ENCODE results near the gene FIGNL1. TPM values are rescaled to one million over a fixed set of nuclear protein-coding genes. Genes with fewer than 3 reads are reported as not detected.

The FIGNL1 gene
- total RNA-seq = 20.7 and 36.1 TPM in 2 replicates

DNA sequence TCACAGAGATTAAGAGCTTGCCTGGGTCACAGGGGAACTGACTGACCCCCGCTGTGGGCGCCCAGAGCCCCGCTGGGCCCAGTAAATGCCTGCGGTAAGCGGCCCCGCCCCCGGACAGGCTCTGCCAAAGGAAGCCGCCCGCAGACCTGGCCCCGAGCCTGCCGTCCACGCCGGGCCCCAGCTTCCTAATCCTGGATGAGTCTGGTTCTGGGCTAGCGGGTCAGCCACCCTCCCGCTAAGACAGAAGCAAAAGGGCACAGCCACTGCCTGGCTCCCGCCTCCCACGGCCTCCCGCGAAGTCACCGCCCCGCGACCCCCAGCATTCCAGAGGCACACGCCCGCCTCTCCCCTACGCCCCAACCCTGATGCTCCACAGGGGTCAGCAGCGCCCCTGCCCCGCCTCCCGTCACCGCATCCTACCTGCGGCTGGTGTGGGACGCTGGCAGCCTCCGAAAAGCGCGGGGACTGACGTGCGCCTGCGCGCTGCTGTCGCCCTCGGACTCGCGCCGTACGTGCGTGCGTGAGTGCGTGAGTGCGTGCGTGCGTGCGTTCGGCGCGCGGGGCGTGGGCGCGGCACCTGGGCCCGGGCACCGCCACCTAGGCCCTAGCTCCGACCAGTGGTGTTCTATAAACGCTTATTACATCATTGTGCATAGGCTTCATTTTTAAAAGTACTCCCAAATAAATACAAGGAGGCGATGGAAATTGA lies at the start of gene FIGNL1:
Gene FIGNL1 (minus strand): TSS at position 470 of the 709 bp plus-strand sequence. CDS start 3,063 bp downstream, outside the sequence.

Other genes starting within 250 kb of the FIGNL1 start
- not detected in 2 replicates for gene IKZF1, start 145.6 kb downstream of the FIGNL1 start, total RNA-seq
- not detected in 2 replicates for gene DDC, start 115.1 kb upstream of the FIGNL1 start, total RNA-seq

Measured in uterine smooth muscle cell (primary cell).